ENCODE results near the gene ATAD1.

GRCh38 chr10:87850742-87851205 is 32.7 kb upstream of the ATAD1 start:
- TF ChIP-seq SIN3A (IDR thresholded peaks at IDR 0.05; ENCODE audit: borderline replicate concordance in 2 of 2, control insufficient read depth in 1 of 2, low read depth in 2 of 2, low read length in 2 of 2) (no peak), EP300 (IDR thresholded peaks at IDR 0.05; ENCODE audit: low read length) (no peak), ZNF134 (CRISPR knock-in tag; conservative IDR thresholded peaks at IDR 0.05) (no peak), NFRKB (IDR thresholded peaks at IDR 0.05; ENCODE audit: low read depth) (no peak)
- TF ChIP-seq, protein P1, sequence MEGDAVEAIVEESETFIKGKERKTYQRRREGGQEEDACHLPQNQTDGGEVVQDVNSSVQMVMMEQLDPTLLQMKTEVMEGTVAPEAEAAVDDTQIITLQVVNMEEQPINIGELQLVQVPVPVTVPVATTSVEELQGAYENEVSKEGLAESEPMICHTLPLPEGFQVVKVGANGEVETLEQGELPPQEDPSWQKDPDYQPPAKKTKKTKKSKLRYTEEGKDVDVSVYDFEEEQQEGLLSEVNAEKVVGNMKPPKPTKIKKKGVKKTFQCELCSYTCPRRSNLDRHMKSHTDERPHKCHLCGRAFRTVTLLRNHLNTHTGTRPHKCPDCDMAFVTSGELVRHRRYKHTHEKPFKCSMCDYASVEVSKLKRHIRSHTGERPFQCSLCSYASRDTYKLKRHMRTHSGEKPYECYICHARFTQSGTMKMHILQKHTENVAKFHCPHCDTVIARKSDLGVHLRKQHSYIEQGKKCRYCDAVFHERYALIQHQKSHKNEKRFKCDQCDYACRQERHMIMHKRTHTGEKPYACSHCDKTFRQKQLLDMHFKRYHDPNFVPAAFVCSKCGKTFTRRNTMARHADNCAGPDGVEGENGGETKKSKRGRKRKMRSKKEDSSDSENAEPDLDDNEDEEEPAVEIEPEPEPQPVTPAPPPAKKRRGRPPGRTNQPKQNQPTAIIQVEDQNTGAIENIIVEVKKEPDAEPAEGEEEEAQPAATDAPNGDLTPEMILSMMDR (IDR thresholded peaks at IDR 0.05 in 2 of 3, conservative IDR thresholded peaks at IDR 0.05 in 1 of 3; ENCODE audit: insufficient read depth in 2 of 3, low read depth in 1 of 3, low read length in 3 of 3), result peak; percentile 62 to 66 (median 63)
